ENCODE measurements around the gene MYL5.
"Not testable (repeated sequence)": the region's sequence is repeated elsewhere in the genome, so short reads cannot be mapped to it uniquely, and the experiment has no call there.

MYL5 gene

DNA sequence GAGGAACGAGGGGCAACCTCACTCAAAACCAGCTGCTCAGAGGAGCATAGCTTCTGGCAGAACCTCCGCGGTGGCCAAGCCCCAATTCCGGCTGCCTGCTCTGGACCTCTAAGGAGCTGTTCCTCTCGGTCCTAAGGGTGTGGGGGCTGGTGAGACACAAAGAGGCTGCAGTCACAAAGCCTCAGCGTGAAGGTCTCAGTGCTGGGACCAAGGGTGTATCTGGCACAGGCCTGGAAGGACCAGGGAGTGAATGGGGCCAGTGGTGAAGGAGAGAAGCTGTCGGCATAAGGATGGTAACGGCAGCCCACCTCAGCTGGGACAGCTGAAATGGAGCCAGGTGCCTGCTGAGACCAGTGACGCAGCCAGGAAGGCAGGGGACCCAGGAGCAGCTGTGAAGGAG is 43.7 kb upstream of the MYL5 start:
- no peak for DNase-seq (ENCODE audit: low read depth)
- Histone ChIP-seq H3K27me3 (replicated peaks; ENCODE audit: control insufficient read depth, insufficient read depth, low read length) (peaks cover 9% of the 10 kb centered on the region), H3K4me1 (ENCODE audit: control insufficient read depth, insufficient read depth, low read length) (no peaks in the 10 kb centered on the region), H3K4me3 (ENCODE audit: low read length) (no peak overlapping the region), H3K9me3 (ENCODE audit: control insufficient read depth, low read length) (no peaks in the 10 kb centered on the region), H3K36me3 (ENCODE audit: control insufficient read depth, insufficient read depth, low read length, severe bottlenecking) (no peaks in the 10 kb centered on the region), H3K9ac (ENCODE audit: low read length) (no peak overlapping the region)

- DNase-seq (ENCODE audit: low read depth) = no peak
- H3K9me3 ChIP-seq (ENCODE audit: control insufficient read depth, low read length) = no peaks in the 10 kb centered on the region
- no peaks in the 10 kb centered on the region for H3K36me3 ChIP-seq (ENCODE audit: control insufficient read depth, insufficient read depth, low read length, severe bottlenecking)
- peaks cover 9% of the 10 kb centered on the region for H3K27me3 ChIP-seq (replicated peaks; ENCODE audit: control insufficient read depth, insufficient read depth, low read length)
- H3K4me3 ChIP-seq (ENCODE audit: low read length) = no peak overlapping the region
- no peaks in the 10 kb centered on the region for H3K4me1 ChIP-seq (ENCODE audit: control insufficient read depth, insufficient read depth, low read length)
- no peak overlapping the region for H3K9ac ChIP-seq (ENCODE audit: low read length)
These were observed 42.0 kb upstream of the MYL5 start for GRCh38 chr4:632196-632790.

DNA sequence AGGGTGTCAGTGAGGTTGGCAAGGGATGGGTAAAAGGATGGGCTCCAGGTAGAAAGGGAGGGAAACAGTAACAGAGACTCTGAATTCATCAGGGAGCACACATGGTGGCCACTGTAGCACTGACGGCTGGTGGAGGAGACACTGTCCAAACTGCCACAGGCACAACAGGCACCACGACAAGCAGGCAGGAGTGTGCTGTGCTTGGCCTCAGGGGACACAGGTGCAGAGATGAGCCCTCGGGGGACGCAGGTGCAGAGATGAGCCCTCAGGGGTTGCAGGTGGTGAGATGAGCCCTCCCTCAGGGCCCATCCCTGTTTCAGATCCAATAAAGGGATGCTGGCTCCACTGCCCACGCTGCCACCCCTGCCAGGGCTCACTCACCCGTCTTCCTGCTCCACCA is 41.4 kb upstream of the MYL5 start:
- Histone ChIP-seq H3K36me3 (ENCODE audit: control insufficient read depth, insufficient read depth, low read length, severe bottlenecking) (no peaks in the 10 kb centered on the region), H3K27me3 (replicated peaks; ENCODE audit: control insufficient read depth, insufficient read depth, low read length) (peaks cover 14% of the 10 kb centered on the region), H3K4me1 (ENCODE audit: control insufficient read depth, insufficient read depth, low read length) (no peaks in the 10 kb centered on the region), H3K9ac (ENCODE audit: low read length) (no peak overlapping the region), H3K9me3 (ENCODE audit: control insufficient read depth, low read length) (no peaks in the 10 kb centered on the region), H3K4me3 (ENCODE audit: low read length) (no peak overlapping the region)
- DNase-seq (ENCODE audit: low read depth) = no peak

GRCh38 chr4:633406-633805 is 40.9 kb upstream of the MYL5 start:
- H3K4me3 ChIP-seq (ENCODE audit: low read length) = no peak overlapping the region
- no peak overlapping the region for H3K9ac ChIP-seq (ENCODE audit: low read length)
- no peaks in the 10 kb centered on the region for H3K4me1 ChIP-seq (ENCODE audit: control insufficient read depth, insufficient read depth, low read length)
- H3K9me3 ChIP-seq (ENCODE audit: control insufficient read depth, low read length) = no peaks in the 10 kb centered on the region
- no peaks in the 10 kb centered on the region for H3K36me3 ChIP-seq (ENCODE audit: control insufficient read depth, insufficient read depth, low read length, severe bottlenecking)
- peaks cover 14% of the 10 kb centered on the region for H3K27me3 ChIP-seq (replicated peaks; ENCODE audit: control insufficient read depth, insufficient read depth, low read length)
- DNase-seq (ENCODE audit: low read depth) = no peak

- no peak overlapping the region for H3K9ac ChIP-seq (ENCODE audit: low read length)
- no peak overlapping the region for H3K4me3 ChIP-seq (ENCODE audit: low read length)
- no peaks in the 10 kb centered on the region for H3K36me3 ChIP-seq (ENCODE audit: control insufficient read depth, insufficient read depth, low read length, severe bottlenecking)
- no peaks in the 10 kb centered on the region for H3K9me3 ChIP-seq (ENCODE audit: control insufficient read depth, low read length)
- H3K4me1 ChIP-seq (ENCODE audit: control insufficient read depth, insufficient read depth, low read length) = no peaks in the 10 kb centered on the region
- no peak for DNase-seq (ENCODE audit: low read depth)
- peaks cover 10% of the 10 kb centered on the region for H3K27me3 ChIP-seq (replicated peaks; ENCODE audit: control insufficient read depth, insufficient read depth, low read length)
These were observed 40.3 kb upstream of the MYL5 start for GRCh38 chr4:633976-634598.

DNA sequence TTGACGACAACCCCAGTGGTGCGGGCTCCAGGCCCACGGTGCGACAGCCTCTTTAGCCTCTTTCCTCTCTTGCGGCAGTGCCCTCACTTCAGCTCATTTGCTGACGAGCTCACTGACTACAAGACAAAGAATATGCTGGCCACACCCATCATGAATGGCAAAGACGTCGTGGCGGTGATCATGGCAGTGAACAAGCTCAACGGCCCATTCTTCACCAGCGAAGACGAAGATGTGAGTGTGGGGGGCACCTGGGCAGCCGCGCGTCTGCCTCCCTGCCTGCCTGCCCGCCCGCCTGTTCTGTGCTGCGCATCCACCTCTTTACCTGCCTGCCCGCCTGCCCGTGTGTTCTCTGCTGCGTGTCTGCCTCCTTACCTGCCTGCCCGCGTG is 39.8 kb upstream of the MYL5 start:
- DNase-seq (ENCODE audit: low read depth) = no peak
- no peak overlapping the region for H3K4me3 ChIP-seq (ENCODE audit: low read length)
- H3K9ac ChIP-seq (ENCODE audit: low read length) = no peak overlapping the region
- H3K4me1 ChIP-seq (ENCODE audit: control insufficient read depth, insufficient read depth, low read length) = no peaks in the 10 kb centered on the region
- no peaks in the 10 kb centered on the region for H3K9me3 ChIP-seq (ENCODE audit: control insufficient read depth, low read length)
- H3K27me3 ChIP-seq (replicated peaks; ENCODE audit: control insufficient read depth, insufficient read depth, low read length) = peaks cover 9% of the 10 kb centered on the region
- H3K36me3 ChIP-seq (ENCODE audit: control insufficient read depth, insufficient read depth, low read length, severe bottlenecking) = no peaks in the 10 kb centered on the region

DNA sequence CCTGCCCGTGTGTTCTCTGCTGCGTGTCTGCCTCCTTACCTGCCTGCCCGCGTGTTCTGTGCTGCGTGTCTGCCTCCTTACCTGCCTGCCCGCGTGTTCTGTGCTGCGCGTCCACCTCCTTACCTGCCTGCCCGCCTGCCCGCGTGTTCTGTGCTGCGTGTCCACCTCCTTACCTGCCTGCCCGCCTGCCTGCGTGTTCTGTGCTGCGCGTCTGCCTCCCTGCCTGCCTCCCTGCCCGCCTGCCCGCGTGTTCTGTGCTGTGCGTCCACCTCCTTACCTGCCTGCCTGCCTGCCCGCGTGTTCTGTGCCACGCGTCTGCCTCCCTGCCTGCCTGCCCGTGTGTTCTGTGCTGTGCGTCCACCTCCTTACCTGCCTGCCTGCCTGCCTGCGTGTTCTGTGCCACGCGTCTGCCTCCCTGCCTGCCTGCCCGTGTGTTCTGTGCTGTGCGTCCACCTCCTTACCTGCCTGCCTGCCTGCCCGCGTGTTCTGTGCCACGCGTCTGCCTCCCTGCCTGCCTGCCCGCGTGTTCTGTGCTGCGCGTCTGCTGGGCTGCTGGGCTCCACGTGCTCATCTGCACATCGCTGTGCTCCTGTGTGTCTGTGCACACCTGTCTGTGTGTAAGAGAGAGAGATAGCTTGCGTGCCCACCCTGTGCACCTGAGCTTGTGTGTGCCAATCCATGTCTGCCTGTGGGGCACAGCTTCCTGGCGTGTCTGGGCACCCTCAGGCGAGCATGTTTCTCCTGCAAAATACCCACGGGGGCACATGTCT is 39.1 kb upstream of the MYL5 start:
- DNase-seq (ENCODE audit: low read depth); H3K36me3 ChIP-seq (ENCODE audit: control insufficient read depth, insufficient read depth, low read length, severe bottlenecking); H3K9me3 ChIP-seq (ENCODE audit: control insufficient read depth, low read length); H3K4me3 ChIP-seq (ENCODE audit: low read length); H3K9ac ChIP-seq (ENCODE audit: low read length); H3K4me1 ChIP-seq (ENCODE audit: control insufficient read depth, insufficient read depth, low read length); H3K27me3 ChIP-seq (replicated peaks; ENCODE audit: control insufficient read depth, insufficient read depth, low read length): not testable (repeated sequence)

DNA sequence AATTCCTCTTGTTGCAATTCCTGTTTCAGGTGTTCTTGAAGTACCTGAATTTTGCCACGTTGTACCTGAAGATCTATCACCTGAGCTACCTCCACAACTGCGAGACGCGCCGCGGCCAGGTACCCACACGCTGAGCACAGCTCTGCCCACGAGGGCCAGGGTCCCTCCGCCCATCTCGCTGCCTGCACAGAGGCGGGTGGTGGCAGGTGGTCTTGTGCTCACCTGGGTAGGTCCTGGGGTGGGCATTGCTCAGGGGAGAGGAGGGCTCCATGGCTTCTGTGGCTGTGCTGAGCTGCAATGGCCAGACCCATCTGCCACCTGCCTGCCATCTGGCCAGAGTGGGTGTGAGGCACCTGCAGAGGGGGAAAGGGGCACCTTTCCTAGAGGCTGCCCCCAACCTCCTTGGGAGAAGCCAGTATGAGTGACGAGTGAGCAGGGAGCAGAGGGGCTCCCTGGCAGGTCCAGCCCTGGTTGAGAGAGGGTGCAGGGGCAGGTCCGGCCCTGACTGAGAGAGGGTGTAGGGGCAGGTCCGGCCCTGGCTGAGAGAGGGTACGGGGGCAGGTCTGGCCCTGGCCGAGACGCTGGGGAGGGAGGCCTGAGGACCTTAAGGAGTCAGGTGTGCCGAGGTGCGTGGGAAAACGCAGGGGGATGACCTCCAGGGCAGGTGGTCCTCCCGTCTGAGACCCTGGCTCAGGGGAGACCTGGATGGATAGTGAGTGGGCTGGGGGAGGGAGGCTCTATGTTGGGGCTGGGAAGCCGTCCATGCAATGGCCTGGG is 38.3 kb upstream of the MYL5 start:
- Histone ChIP-seq H3K9ac (ENCODE audit: low read length) (no peak overlapping the region), H3K4me3 (ENCODE audit: low read length) (no peak overlapping the region), H3K36me3 (ENCODE audit: control insufficient read depth, insufficient read depth, low read length, severe bottlenecking) (no peaks in the 10 kb centered on the region), H3K9me3 (ENCODE audit: control insufficient read depth, low read length) (no peaks in the 10 kb centered on the region), H3K27me3 (replicated peaks; ENCODE audit: control insufficient read depth, insufficient read depth, low read length) (peaks cover 9% of the 10 kb centered on the region), H3K4me1 (ENCODE audit: control insufficient read depth, insufficient read depth, low read length) (no peaks in the 10 kb centered on the region)
- DNase-seq (ENCODE audit: low read depth) = no peak

DNA sequence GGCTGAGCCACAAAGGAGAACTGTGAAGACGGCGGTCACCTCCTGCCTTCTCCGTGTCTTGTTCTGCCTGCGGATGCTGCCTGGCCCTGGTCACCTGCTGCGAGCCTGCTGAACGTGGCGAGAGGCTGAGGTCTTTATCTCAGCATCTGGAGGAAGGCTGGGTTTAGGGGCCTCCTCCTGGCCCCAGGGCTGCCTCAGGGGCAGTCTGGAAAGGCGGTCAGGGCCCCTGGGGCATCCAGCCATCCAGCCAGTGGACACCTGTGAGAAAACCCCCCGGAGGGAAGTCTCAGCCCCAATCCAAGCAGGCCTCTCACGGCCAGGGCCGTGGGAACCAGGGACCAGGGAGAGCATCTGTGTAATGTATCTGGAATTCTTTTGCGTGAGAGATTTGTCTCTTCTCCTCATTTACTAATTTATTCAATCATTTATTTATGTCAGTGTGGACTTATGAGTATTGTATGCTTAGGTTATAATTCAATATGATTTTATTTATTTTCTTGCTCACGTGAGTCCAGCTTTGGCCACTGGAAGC is 37.6 kb upstream of the MYL5 start:
- no peak for DNase-seq (ENCODE audit: low read depth)
- Histone ChIP-seq H3K36me3 (ENCODE audit: control insufficient read depth, insufficient read depth, low read length, severe bottlenecking) (no peaks in the 10 kb centered on the region), H3K4me1 (ENCODE audit: control insufficient read depth, insufficient read depth, low read length) (no peaks in the 10 kb centered on the region), H3K9me3 (ENCODE audit: control insufficient read depth, low read length) (peaks cover under 1% of the 10 kb centered on the region), H3K4me3 (ENCODE audit: low read length) (no peak overlapping the region), H3K27me3 (replicated peaks; ENCODE audit: control insufficient read depth, insufficient read depth, low read length) (peaks cover 9% of the 10 kb centered on the region), H3K9ac (ENCODE audit: low read length) (no peak overlapping the region)

- H3K4me3 ChIP-seq (ENCODE audit: low read length) = no peak overlapping the region
- no peaks in the 10 kb centered on the region for H3K36me3 ChIP-seq (ENCODE audit: control insufficient read depth, insufficient read depth, low read length, severe bottlenecking)
- no peak overlapping the region for H3K9ac ChIP-seq (ENCODE audit: low read length)
- H3K4me1 ChIP-seq (ENCODE audit: control insufficient read depth, insufficient read depth, low read length) = no peaks in the 10 kb centered on the region
- peaks cover 4% of the 10 kb centered on the region for H3K9me3 ChIP-seq (ENCODE audit: control insufficient read depth, low read length)
- no peak for DNase-seq (ENCODE audit: low read depth)
- H3K27me3 ChIP-seq (replicated peaks; ENCODE audit: control insufficient read depth, insufficient read depth, low read length) = peaks cover 9% of the 10 kb centered on the region
These were observed 36.6 kb upstream of the MYL5 start for GRCh38 chr4:637536-638280.

Measured in adipocyte (in vitro differentiated cells).